HG03139 (cell line): ENCODE data around the gene TAGLN3.
"Not testable (repeated sequence)": the region's sequence is repeated elsewhere in the genome, so short reads cannot be mapped to it uniquely, and the experiment has no call there.

Experiments used
- ATAC-seq: cut with Tn5 transposase; IDR thresholded peaks from one replicate; pipeline ENCODE4 v1.9.1; 2021; ENCODE audit not compliant: unreplicated experiment

The TAGLN3 gene

DNA sequence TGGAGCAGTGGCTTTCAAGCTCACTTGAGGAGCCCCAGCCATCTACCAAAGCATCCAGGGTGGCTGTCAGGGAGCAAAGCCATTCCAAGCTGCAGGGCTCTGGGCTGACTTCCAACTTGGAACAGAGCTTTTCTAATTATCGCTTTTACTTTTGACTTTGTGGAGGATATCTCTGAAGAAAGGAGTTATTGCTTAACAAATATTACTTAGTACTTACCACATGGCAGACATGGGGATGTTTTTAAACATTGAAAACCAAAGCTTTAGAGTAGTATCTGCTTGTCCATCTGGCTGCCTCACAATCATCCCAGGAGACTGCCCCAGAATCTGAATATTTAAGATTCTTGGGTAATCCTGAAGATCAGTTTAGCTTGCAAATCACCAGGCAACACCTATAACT lies 8.9 kb downstream of the TAGLN3 start:
- ATAC-seq, result no peak

DNA sequence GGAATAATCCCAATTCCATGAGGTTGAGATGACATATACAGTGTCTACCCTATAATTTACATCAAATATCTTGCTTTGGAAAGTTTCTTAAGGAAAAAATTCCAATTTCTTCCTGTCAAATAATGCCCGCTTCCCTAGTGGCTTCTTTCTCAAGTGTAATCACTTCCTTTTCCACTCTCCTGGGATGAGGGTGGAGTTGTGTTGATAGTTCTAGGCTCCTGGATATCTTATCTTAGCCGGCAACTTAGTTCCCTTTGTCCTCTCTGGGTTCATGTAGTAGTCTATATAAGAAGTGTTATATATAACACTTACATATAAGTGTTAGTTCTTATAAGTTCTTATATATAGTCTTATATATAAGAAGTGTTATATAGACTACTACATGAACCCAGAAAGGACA lies 10.9 kb downstream of the TAGLN3 start:
- no peak for ATAC-seq

GRCh38 chr3:112010636-112011035 lies 11.9 kb downstream of the TAGLN3 start:
- no peak for ATAC-seq

GRCh38 chr3:112011376-112011940 lies 12.7 kb downstream of the TAGLN3 start:
- ATAC-seq, result no peak

DNA sequence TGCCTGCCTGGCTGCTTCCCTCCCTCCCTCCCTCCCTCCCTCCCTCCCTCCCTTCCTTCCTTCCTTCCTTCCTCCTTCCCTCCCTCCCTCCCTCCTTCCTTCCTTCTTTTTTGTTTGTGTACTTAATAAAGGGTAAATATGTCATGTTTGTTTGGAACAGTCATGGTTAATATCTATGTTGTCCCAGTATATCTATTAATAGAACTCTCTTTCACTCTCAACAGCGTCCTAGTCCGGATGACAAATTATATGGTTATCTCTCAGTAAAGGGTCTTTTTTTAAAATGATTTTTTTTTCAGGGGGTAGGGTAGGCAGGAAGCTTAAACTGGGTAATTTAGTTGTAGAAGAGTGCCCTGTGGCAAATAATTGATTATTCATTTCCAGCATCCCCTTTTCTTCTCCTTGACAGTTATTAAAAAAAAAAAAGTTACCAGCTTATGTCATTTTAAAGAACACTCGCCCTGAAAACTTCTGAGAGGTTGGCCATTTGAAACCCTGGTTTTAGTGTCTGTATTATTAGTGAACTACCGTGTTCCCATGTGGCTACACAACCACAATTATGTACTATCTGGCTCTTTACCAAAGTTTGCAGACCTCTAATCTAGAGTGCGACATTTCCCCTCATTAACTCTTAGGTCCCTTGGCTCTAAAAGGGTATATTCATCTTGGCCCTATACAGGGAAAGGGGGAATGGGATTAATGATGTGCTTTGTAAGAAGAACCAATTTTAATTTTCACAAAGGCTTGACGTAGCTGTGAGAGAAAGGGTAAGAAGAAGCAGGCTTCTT lies 13.7 kb downstream of the TAGLN3 start:
- no peak for ATAC-seq

- ATAC-seq, result peak; percentile 82
Measured at GRCh38 chr3:112013058-112013783, 14.5 kb downstream of the TAGLN3 start.

- ATAC-seq, result peak; percentile 20
Measured at GRCh38 chr3:112013784-112014143, 15.0 kb downstream of the TAGLN3 start.

- ATAC-seq, result no peak
Measured at GRCh38 chr3:112017091-112017490, 18.4 kb downstream of the TAGLN3 start.

DNA sequence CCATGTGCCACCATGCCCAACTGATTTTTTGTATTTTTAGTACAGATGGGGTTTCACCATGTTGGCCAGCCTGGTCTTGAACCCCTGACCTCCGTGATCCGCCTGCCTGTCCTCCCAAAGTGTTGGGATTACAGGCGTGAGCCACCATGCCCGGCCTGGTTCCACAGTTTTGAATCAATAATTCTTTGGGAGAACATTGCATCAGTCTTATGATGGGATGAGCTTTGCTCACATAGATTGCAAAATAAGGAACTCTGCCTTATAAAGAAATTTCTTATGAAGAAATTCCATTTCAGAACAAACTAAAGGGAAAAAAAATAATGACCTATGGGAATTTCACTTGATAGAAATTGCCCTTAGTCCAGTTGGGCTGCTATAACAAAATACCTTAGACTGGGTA lies 20.0 kb downstream of the TAGLN3 start:
- ATAC-seq, result no peak

GRCh38 chr3:112019716-112020115 lies 21.0 kb downstream of the TAGLN3 start:
- no peak for ATAC-seq

GRCh38 chr3:112020674-112021085 lies 22.0 kb downstream of the TAGLN3 start:
- ATAC-seq, result no peak

- no peak for ATAC-seq
Measured at GRCh38 chr3:112027142-112027541, 28.4 kb downstream of the TAGLN3 start.

GRCh38 chr3:112027826-112028225 lies 29.1 kb downstream of the TAGLN3 start:
- ATAC-seq, result no peak

DNA sequence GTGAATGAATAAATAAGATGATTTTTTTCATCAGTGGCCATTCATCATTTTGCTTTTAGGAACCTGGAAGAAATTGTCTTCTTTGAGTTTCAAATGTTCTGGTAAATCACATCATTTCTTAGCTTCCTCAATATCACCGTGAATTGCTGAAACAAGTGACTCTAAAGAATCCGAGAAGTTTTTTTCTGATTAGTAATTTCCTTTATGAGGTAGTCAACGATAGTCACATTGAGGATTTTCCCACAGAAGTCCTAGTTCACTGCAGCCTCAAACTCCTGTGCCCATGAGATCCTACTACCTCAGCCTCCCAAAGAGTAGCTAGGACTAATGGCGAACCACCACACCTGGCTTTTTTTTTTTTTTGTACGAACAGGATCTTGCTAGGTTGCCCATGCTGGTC lies 32.2 kb downstream of the TAGLN3 start:
- ATAC-seq, result no peak

- no peak for ATAC-seq
Measured at GRCh38 chr3:112032098-112032731, 33.5 kb downstream of the TAGLN3 start.

DNA sequence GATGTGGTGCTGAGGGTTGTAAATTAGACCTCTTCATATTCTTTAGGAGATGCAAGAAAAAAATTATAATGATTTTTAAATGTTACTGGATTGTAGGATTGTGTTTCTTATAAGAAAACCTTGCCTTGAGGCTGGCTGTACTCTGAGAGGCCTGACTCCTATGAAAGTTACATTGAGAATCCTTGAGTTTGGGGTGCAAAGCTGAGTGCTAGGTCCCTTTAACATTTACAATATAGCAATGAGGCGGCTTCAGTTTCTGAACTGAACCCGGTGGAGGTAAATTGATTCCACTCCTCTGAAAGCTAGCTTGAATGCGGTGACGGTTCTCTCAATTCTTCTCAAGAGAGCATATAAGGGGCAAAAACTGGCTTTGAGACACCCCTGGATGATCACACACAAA lies 35.7 kb downstream of the TAGLN3 start, which contains the start of gene TMPRSS7:
Gene TMPRSS7 (plus strand): TSS at position 301 of the 400 bp plus-strand sequence. CDS start 110 bp downstream, outside the sequence.
- ATAC-seq, result no peak

DNA sequence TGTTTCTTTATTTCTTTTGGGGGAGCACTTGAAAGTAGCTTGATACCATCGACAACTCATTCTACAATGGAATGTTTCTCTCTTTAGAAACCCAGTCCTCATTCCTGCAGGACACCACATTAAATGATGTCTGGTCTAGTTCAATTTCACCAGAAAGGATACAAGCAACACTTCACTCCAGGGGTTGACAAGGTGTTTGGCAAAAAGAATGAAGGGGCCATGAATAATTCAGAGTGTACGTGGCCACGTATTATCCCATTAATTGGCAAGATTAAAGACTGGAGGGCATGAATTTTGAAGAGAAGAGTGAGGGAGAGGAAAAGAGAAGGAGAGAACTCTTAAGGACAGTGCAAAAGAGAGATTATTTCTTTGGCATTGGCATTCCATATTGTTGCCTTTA lies 36.5 kb downstream of the TAGLN3 start:
- ATAC-seq, result no peak

DNA sequence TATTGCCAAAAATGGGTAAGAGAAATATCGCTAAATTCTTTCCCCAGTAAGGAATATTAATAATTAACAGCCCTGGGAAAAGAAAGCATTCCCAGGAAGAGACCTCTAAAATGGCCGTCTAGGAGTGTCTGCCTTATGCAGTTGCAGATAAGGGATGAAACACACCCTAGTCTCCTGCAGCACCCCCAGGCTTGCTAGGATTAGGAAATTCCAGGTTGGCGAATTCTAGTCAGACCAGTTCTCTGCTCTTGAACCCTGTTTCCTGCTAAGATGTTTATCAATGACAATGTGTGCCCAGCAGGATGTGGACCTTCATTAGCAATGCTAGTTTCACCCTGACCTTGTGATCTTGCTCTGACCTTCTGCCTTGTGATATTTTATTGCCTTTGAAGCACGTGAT lies 38.5 kb downstream of the TAGLN3 start:
- ATAC-seq, result not testable (repeated sequence)

GRCh38 chr3:112038863-112039262 lies 40.1 kb downstream of the TAGLN3 start:
- ATAC-seq, result no peak

DNA sequence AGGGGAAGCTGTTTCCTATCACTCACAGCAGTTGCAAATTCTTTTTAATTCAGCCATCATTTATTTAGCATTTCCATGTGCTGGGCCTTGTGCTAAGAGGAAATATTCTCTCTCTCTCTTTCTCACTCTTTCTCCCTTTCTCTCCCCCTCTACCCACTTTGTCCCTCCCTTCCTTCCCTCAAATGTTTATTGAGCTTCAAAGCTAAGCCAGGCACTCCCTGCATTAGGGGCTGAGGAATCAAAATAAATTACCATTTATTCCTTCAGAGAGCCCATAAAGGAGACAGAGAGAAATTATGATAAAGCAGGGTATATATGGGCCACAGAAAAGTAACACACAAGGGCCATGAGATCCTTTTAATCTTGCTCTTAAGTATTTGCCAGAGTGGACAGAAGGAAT lies 42.6 kb downstream of the TAGLN3 start:
- ATAC-seq, result no peak

DNA sequence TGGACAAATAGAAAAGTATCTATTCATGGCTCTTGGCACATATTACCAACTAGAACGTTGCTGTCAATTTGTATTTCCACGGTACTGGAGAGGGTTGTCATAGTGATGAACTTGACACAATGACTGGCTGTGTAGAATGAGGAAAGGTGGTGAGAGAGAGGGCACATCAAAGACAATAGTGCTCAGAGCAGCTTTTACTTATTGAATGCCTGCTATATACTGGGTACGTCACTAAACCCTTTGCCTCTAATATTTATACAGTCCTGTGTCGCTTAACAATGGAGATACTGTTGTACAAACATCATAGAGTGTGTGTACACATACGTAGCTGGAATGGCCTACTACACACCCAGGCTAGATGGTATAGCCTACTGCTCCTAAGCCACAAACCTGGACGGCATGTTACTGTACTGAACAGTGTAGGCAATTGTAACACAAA lies 44.1 kb downstream of the TAGLN3 start:
- no peak for ATAC-seq
